Brain microvascular endothelial cell (primary cell): ENCODE results near the gene GZMM.

ENCODE experiments used
- DNase-seq: peaks from one replicate; pipeline ENCODE4 v3.0.0-alpha.2; 2020
- H3K27ac ChIP-seq: fragments of 250-450 bp; sonication (Bioruptor Pico); 2 replicates; pipeline ENCODE4 v1.5.1; 2020; ENCODE audit warnings: mild to moderate bottlenecking, moderate library complexity
- H3K27me3 ChIP-seq: fragments of 250-450 bp; sonication (Bioruptor Pico); replicated peaks from 2 replicates; pipeline ENCODE4 v1.5.1; 2020; ENCODE audit warnings: mild to moderate bottlenecking
- H3K36me3 ChIP-seq: fragments of 250-450 bp; sonication (Bioruptor Pico); replicated peaks from 2 replicates; pipeline ENCODE4 v1.5.1; 2020; ENCODE audit warnings: mild to moderate bottlenecking
- H3K4me3 ChIP-seq: 2 replicates; pipeline ENCODE4 v1.5.1; 2011; ENCODE audit warnings: low read depth, mild to moderate bottlenecking, control low read depth, low read length, moderate library complexity
- CTCF ChIP-seq: IDR thresholded peaks from 2 replicates; pipeline ENCODE4 v1.5.1; 2011; ENCODE audit warnings: low read depth, mild to moderate bottlenecking, moderate library complexity, low read length, control low read depth, inconsistent platforms; ENCODE audit errors: missing control alignments
- in situ Hi-C: cut with HindIII; loops from 2 replicates; pipeline ENCODE4 v1.10.0; 2017; ENCODE audit warnings: low sequenced_read_pairs, low pct_ligation_motif_present

The GZMM gene

GRCh38 chr19:518598-519231 is 25.1 kb upstream of the GZMM start:
- in situ Hi-C loops = no loop called here
- Histone ChIP-seq H3K27ac (no peak overlapping the region), H3K27me3 (no peaks in the 10 kb centered on the region), H3K4me3 (no peak overlapping the region), H3K36me3 (no peaks in the 10 kb centered on the region)
- DNase-seq = no peak
- TF ChIP-seq CTCF = no peak

DNA sequence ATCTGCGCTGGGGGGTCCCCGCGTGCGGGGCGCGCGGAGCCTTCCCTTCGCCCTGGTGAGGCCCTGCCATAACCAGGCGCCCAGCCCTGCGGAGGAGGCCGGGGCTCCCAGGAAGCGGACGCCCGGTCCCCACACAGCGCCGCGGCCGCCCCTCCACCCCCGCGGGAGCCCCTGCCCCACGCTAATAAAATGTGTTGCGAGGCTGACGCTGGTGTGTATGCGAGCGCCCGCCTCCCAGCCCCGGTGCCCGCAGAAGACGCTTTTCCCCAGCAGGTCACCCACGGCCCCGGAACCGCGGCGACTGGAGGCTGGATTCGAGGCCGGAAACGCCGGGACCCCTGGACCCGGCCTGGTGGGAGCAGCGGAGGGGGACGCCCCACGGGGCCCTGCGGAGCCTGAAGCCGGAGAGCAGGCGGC is 24.4 kb upstream of the GZMM start:
- TF ChIP-seq CTCF = no peak
- in situ Hi-C loops = no loop called here
- Histone ChIP-seq H3K4me3 (no peak overlapping the region), H3K36me3 (no peaks in the 10 kb centered on the region), H3K27ac (no peak overlapping the region), H3K27me3 (no peaks in the 10 kb centered on the region)
- no peak for DNase-seq

GRCh38 chr19:522726-523125 is 21.1 kb upstream of the GZMM start:
- no peaks in the 10 kb centered on the region for H3K27me3 ChIP-seq
- no peaks in the 10 kb centered on the region for H3K36me3 ChIP-seq
- no peak overlapping the region for H3K4me3 ChIP-seq
- no peak for TF ChIP-seq CTCF
- DNase-seq = no peak
- in situ Hi-C loops = no loop called here
- H3K27ac ChIP-seq = no peak overlapping the region

DNA sequence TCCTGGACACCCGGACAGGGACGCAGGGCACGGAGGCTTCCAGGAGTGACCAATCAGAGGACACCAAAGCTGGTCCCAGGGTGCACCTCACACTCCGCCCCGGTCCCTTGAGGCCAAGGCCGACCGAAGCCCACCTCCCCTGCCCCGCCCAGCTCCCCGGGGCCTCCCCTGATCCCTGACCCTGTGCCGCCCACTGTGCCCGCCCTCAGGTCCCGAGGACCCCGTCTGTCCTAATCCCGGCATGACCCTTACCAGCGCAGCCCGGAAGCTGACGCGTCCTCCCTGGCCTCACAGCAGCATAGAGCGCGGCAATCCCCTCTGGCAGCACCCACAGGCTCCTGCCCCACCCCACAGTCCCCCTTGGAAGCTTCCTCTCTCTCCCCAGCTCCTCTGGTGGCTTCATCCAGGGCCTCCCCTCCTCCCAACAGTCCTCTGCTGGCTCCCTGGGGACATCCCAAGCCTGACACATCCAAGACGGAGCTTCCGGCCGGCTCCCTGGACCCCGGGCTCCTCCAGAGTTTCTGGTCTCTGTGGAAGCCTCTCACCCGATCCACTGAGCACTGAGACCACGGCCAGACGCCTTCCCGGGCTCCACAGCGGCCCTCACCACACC is 19.7 kb upstream of the GZMM start:
- Histone ChIP-seq H3K27me3 (no peaks in the 10 kb centered on the region), H3K27ac (no peak overlapping the region), H3K36me3 (no peaks in the 10 kb centered on the region), H3K4me3 (no peak overlapping the region)
- in situ Hi-C loops = no loop called here
- no peak for TF ChIP-seq CTCF
- DNase-seq = peak; percentile 24

DNA sequence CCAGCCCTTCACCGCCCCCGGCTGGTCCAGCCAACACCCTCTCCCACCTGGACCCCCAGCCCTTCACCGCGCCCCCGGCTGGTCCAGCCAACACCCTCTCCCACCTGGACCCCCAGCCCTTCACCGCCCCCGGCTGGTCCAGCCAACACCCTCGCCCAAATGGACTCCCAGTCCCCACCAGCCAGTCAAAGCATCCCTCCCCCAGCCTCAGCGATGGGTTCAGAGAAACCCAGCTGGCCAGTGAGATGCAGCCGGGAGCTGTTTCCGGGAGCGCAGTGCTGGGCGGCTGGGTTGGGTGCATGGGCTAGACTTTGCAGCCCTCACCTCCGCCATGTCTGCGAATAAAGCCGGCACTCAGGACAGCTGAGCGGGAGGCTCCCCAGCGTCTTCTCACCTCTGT is 18.8 kb upstream of the GZMM start:
- Histone ChIP-seq H3K27ac (no peak overlapping the region), H3K27me3 (no peaks in the 10 kb centered on the region), H3K36me3 (no peaks in the 10 kb centered on the region), H3K4me3 (no peak overlapping the region)
- DNase-seq = no peak
- in situ Hi-C loops = no loop called here
- no peak for TF ChIP-seq CTCF

GRCh38 chr19:525857-526419 is 17.9 kb upstream of the GZMM start:
- no peaks in the 10 kb centered on the region for H3K27me3 ChIP-seq
- no peak for DNase-seq
- TF ChIP-seq CTCF = no peak
- no peak overlapping the region for H3K4me3 ChIP-seq
- in situ Hi-C loops = no loop called here
- H3K36me3 ChIP-seq = no peaks in the 10 kb centered on the region
- H3K27ac ChIP-seq = no peak overlapping the region
